Mesenchymal stem cell (in vitro differentiated cells and primary cell): ENCODE measurements around the gene GYG2.

Experiments
- DNase-seq: peaks from one replicate; pipeline ENCODE4 v3.0.0-alpha.2; 2013
- H2AFZ ChIP-seq: one replicate; pipeline ENCODE4 v1.6.1; 2013; ENCODE audit warnings: low read depth, mild to moderate bottlenecking, control low read depth, inconsistent platforms, low read length, moderate library complexity
- H2AK5ac ChIP-seq: 2 replicates; pipeline ENCODE4 v1.6.1; 2013; ENCODE audit warnings: low read length, moderate library complexity, mild to moderate bottlenecking, inconsistent platforms; ENCODE audit not compliant: severe bottlenecking
- H2BK120ac ChIP-seq: one replicate; pipeline ENCODE4 v1.6.1; 2013; ENCODE audit warnings: low read depth, mild to moderate bottlenecking, inconsistent platforms, low read length, moderate library complexity
- H2BK12ac ChIP-seq, 2 experiments: one replicate each; pipeline ENCODE4 v1.6.1; 2013; ENCODE audit warnings: inconsistent platforms in 2 of 2, low read length in 2 of 2, mild to moderate bottlenecking in 2 of 2, moderate library complexity in 2 of 2, control low read depth in 1 of 2
- H2BK15ac ChIP-seq: one replicate; pipeline ENCODE4 v1.6.1; 2013; ENCODE audit warnings: mild to moderate bottlenecking, low read depth, inconsistent platforms; ENCODE audit not compliant: poor library complexity, severe bottlenecking
- H2BK5ac ChIP-seq: 2 replicates; pipeline ENCODE4 v1.6.1; 2013; ENCODE audit warnings: low read depth, mild to moderate bottlenecking, low read length, control low read depth, inconsistent platforms; ENCODE audit not compliant: poor library complexity, severe bottlenecking
- H3K14ac ChIP-seq, 2 experiments: one replicate each; pipeline ENCODE4 v1.6.1; 2013; ENCODE audit warnings: inconsistent platforms in 2 of 2, low read length in 2 of 2, control low read depth in 1 of 2, mild to moderate bottlenecking in 1 of 2, moderate library complexity in 1 of 2
- H3K18ac ChIP-seq, 2 experiments: one replicate each; pipeline ENCODE4 v1.6.1; 2013; ENCODE audit warnings: inconsistent platforms in 2 of 2, low read length in 2 of 2, control low read depth in 1 of 2, low read depth in 1 of 2, mild to moderate bottlenecking in 1 of 2
- H3K23ac ChIP-seq, 2 experiments: one replicate each; pipeline ENCODE4 v1.6.1; 2013; ENCODE audit warnings: inconsistent platforms in 2 of 2, low read length in 2 of 2, mild to moderate bottlenecking in 2 of 2, moderate library complexity in 2 of 2, control low read depth in 1 of 2
- H3K27ac ChIP-seq: 2 replicates; pipeline ENCODE4 v1.5.1; 2013; ENCODE audit warnings: mild to moderate bottlenecking, moderate library complexity, low read length, control low read depth, inconsistent platforms; ENCODE audit not compliant: poor library complexity, severe bottlenecking
- H3K27me3 ChIP-seq, 2 experiments: 2 replicates each; pipeline versions ENCODE4 v1.6.1 to v1.7.0; 2013; ENCODE audit warnings: low read length in 2 of 2, mild to moderate bottlenecking in 2 of 2, moderate library complexity in 2 of 2, control low read depth in 1 of 2, inconsistent platforms in 1 of 2; ENCODE audit not compliant: control insufficient read depth in 1 of 2, insufficient read depth in 1 of 2
- H3K36me3 ChIP-seq, 2 experiments: 2 replicates each; pipeline versions ENCODE4 v1.6.1 to v1.7.0; 2013; ENCODE audit warnings: low read length in 2 of 2, control low read depth in 1 of 2, inconsistent platforms in 1 of 2, low read depth in 1 of 2, mild to moderate bottlenecking in 1 of 2; ENCODE audit not compliant: insufficient read depth in 2 of 2, control insufficient read depth in 1 of 2
- H3K4ac ChIP-seq, 2 experiments: one replicate each; pipeline ENCODE4 v1.6.1; 2013; ENCODE audit warnings: inconsistent platforms in 2 of 2, low read length in 2 of 2, mild to moderate bottlenecking in 2 of 2, moderate library complexity in 2 of 2, control low read depth in 1 of 2, low read depth in 1 of 2
- H3K4me1 ChIP-seq: 2 replicates; pipeline ENCODE4 v1.6.1; 2013; ENCODE audit warnings: low read depth, low read length, control low read depth; ENCODE audit not compliant: control insufficient read depth, insufficient read depth
- H3K4me2 ChIP-seq: 2 replicates; pipeline ENCODE4 v1.6.1; 2013; ENCODE audit warnings: low read length, mild to moderate bottlenecking, inconsistent platforms; ENCODE audit not compliant: poor library complexity, severe bottlenecking
- H3K4me3 ChIP-seq, 2 experiments: 2 replicates each; pipeline versions ENCODE4 v1.5.1 to v1.7.0; 2013; ENCODE audit warnings: low read length in 2 of 2, mild to moderate bottlenecking in 2 of 2, control low read depth in 1 of 2, low read depth in 1 of 2; ENCODE audit not compliant: insufficient read depth in 1 of 2
- H3K79me1 ChIP-seq: replicated peaks from 2 replicates; pipeline ENCODE4 v1.6.1; 2013; ENCODE audit warnings: mild to moderate bottlenecking, control low read depth, low read length, inconsistent platforms; ENCODE audit not compliant: poor library complexity, severe bottlenecking
- H3K9ac ChIP-seq: 2 replicates; pipeline ENCODE4 v1.7.0; 2013; ENCODE audit warnings: mild to moderate bottlenecking, low read length, moderate library complexity
- H3K9me3 ChIP-seq: 2 replicates; pipeline ENCODE4 v1.7.0; 2013; ENCODE audit warnings: mild to moderate bottlenecking, low read length; ENCODE audit not compliant: control insufficient read depth
- H4K8ac ChIP-seq: one replicate; pipeline ENCODE4 v1.6.1; 2013; ENCODE audit warnings: inconsistent platforms, mild to moderate bottlenecking, low read length, moderate library complexity
- H4K91ac ChIP-seq: one replicate; pipeline ENCODE4 v1.6.1; 2013; ENCODE audit warnings: mild to moderate bottlenecking, low read length, inconsistent platforms
- WGBS: methylation state at CpG from one replicate; pipeline ENCODE4 v1.1.7; 2013; ENCODE audit warnings: mixed read lengths; 5-methylcytosine and 5-hydroxymethylcytosine counted together

Gene GYG2

DNA sequence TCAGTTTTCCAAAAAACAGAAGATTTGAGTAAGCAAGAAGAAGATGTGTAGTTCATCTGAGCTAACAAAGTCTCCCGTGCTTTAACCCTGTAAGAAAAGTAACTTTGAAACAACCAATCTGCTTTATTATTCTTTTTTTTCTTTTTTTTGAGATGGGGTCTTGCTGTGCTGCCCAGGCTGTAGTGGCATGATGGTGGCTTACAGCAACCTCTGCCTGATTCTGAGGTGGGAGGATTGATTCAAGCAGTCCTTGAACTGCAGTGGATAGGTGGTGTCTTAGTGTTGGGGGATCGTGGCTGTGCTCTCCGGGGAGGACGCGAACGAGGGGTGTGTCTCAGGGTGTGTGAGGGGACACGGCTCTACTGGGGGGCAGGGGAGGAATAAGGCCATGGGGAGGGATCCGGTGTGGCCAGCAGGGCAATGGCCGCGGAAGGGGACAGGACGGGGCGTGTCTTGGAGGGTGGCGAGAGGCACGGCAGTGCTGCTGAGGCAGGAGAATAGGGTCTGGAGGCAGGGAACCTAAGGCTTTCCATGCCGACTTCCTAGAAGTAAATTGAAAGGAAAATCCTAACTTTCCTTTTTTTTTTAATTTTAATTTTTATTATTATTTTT, 98.0 kb downstream of the GYG2 start:
- Histone ChIP-seq H2BK5ac (no peak overlapping the region), H2AFZ (no peak overlapping the region), H3K18ac (peak overlapping the region in 1 of 2 experiments; percentile 70), H3K4me1 (peaks cover 1% of the 10 kb centered on the region), H3K23ac (no peak overlapping the region), H3K4me2 (no peak overlapping the region), H2AK5ac (no peak overlapping the region), H3K9me3 (peaks cover 11% of the 10 kb centered on the region), H3K9ac (no peak overlapping the region), H2BK15ac (no peak overlapping the region), H4K8ac (no peak overlapping the region), H2BK120ac (no peak overlapping the region), H3K4me3 (no peak overlapping the region), H3K14ac (no peak overlapping the region), H3K4ac (no peak overlapping the region), H3K27me3 (no peaks in the 10 kb centered on the region), H3K27ac (no peak overlapping the region), H2BK12ac (peak overlapping the region in 1 of 2 experiments; percentile 39), H4K91ac (peak overlapping the region; percentile 50), H3K79me1 (no peaks in the 10 kb centered on the region), H3K36me3 (peaks cover 0 to 1% of the 10 kb centered on the region in 2 experiments)
- 100% methylated on average over 7 of the region's 15 CpGs for WGBS
- no peak for DNase-seq

DNA sequence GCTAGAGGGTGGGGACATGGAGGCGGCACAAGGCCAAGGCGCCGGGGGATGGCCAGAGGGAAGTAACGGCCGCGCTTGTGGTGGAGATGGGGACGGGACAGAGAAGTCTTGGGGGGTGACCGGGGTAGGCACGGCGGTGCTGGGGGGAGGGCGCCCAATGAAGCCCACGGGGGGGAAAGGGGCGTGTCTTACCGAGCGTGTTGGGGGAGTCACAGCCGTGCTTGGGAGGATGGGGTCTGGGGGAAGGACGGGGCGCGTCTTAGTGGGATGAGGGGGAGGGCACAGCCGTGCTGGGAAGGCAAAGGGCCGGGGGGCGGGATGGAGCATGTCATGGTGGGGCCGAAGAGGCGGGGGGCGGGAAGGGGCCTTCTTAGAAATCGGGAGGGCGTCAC, 99.5 kb downstream of the GYG2 start:
- no peak for DNase-seq
- H4K91ac ChIP-seq = peak overlapping the region; percentile 90
- 3% methylated on average over 19 of the region's 27 CpGs for WGBS

DNA sequence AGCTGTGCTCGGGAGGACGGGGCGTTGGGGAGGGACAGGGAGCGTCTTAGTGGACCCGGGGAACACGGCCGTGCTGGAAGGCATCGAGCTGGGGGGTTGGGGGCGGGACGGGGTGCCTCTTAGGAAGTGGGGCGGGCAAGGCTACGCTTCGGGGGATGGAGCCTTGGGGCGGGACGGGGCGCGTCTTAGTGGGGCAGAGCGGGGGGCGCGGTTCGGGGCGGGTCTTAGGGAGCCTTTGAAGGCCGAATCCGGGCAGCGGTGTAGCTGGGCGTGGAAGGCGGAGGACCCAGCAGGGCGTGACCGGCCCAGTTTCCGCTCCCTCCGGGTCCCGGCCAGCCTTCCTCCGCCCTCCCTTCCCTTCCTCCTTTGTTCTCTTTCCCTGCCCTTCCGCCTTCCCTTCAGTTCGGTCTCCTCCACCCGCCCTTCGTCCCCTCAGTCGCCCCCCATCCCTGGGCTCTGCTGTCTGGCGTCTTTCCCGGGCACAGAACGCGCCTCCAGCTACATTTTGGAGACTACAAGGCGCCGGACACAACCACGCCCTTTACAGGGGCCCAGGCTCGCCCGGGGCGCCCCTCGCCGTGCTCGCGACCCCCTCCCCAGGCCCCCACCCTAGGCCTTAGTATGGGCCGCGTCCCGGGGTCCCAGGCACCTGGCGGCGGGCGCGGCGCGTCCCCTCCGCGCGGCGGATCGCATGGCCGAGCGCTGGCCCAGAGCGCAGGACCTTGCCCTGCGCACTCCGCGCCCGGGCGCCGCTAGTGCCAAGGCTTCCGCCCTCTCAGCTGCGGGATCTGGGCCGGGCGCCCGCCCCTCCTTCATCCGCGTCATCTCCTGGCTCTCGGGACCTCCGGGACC, 100.1 kb downstream of the GYG2 start, which contains the start of gene ARSD:
ARSD (minus strand) TSS at position 757 of the 852 bp plus-strand sequence; CDS start at position 693, 64 bp downstream.
- Histone ChIP-seq H3K9me3 (peaks cover 11% of the 10 kb centered on the region), H3K9ac (peak within 1 kb of the TSS; percentile 93), H3K79me1 (no peaks in the 10 kb centered on the region), H2BK5ac (peak within 1 kb of the TSS; percentile 70), H4K8ac (peak within 1 kb of the TSS; percentile 96), H3K14ac (peak within 1 kb of the TSS in 1 of 2 experiments; percentile 91), H4K91ac (peak within 1 kb of the TSS; percentile 98), H3K4me3 (peak within 1 kb of the TSS; percentile 71 to 85), H2AFZ (peak within 1 kb of the TSS; percentile 23), H2BK120ac (peak within 1 kb of the TSS; percentile 94), H3K27me3 (no peaks in the 10 kb centered on the region), H2AK5ac (peak within 1 kb of the TSS; percentile 86), H3K27ac (peak within 1 kb of the TSS; percentile 90), H3K4me2 (peak within 1 kb of the TSS; percentile 71), H3K4me1 (peaks cover 1% of the 10 kb centered on the region), H3K23ac (no peak within 1 kb of the TSS), H2BK15ac (no peak within 1 kb of the TSS), H3K4ac (peak within 1 kb of the TSS; percentile 91 to 98), H3K18ac (peak within 1 kb of the TSS; percentile 86 to 94), H2BK12ac (no peak within 1 kb of the TSS), H3K36me3 (no peaks in the 10 kb centered on the region)
- 0% methylated on average over 14 of the region's 84 CpGs for WGBS
- peak; percentile 89 for DNase-seq

More for the DNA sequence above, 99.5 kb downstream of the GYG2 start:
- Histone ChIP-seq H2BK5ac (peak overlapping the region; percentile 31), H3K4me3 (peak overlapping the region; percentile 56 to 85), H3K4ac (peak overlapping the region in 1 of 2 experiments; percentile 67), H2BK12ac (no peak overlapping the region), H2AFZ (peak overlapping the region; percentile 39), H3K4me2 (peak overlapping the region; percentile 56), H3K14ac (no peak overlapping the region), H3K23ac (no peak overlapping the region), H3K36me3 (no peaks in the 10 kb centered on the region), H3K27ac (peak overlapping the region; percentile 64), H4K8ac (peak overlapping the region; percentile 96), H2AK5ac (no peak overlapping the region), H3K79me1 (no peaks in the 10 kb centered on the region), H3K9ac (peak overlapping the region; percentile 74), H2BK120ac (peak overlapping the region; percentile 61), H2BK15ac (no peak overlapping the region), H3K18ac (peak overlapping the region; percentile 62 to 94), H3K9me3 (peaks cover 11% of the 10 kb centered on the region), H3K4me1 (peaks cover 1% of the 10 kb centered on the region), H3K27me3 (no peaks in the 10 kb centered on the region)

DNA sequence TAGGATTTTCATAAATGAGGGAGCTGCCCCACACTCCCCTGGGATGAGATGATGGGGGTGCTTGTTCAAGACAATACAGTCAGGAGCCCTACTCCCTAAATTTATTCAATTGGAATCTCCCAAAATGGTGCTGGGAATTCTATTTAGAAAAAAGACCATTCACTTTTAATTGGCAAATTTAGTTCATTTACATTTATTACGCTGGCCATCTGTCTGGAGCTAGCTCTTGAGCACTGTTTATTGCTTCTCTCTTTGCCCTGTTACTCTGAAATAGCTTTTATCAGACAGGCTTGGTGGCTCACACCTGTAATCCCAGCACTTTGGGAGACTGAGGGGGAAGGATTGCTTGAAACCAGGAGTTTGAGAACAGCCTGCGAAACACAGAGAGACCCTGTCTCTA, 102.4 kb downstream of the GYG2 start:
- H2AFZ ChIP-seq = no peak overlapping the region
- no peak overlapping the region for H4K8ac ChIP-seq
- H3K27me3 ChIP-seq = no peaks in the 10 kb centered on the region
- no peak for DNase-seq
- H3K18ac ChIP-seq = no peak overlapping the region
- H3K4me3 ChIP-seq = no peak overlapping the region
- H3K4me1 ChIP-seq = peaks cover 1% of the 10 kb centered on the region
- no peak overlapping the region for H2BK5ac ChIP-seq
- no peak overlapping the region for H3K9ac ChIP-seq
- no peak overlapping the region for H4K91ac ChIP-seq
- H3K27ac ChIP-seq = no peak overlapping the region
- H2BK120ac ChIP-seq = no peak overlapping the region
- no peak overlapping the region for H3K4me2 ChIP-seq
- H3K23ac ChIP-seq = no peak overlapping the region
- peaks cover 11% of the 10 kb centered on the region for H3K9me3 ChIP-seq
- H2BK12ac ChIP-seq = no peak overlapping the region
- H3K79me1 ChIP-seq = no peaks in the 10 kb centered on the region
- no peaks in the 10 kb centered on the region for H3K36me3 ChIP-seq
- no peak overlapping the region for H3K14ac ChIP-seq
- no peak overlapping the region for H2AK5ac ChIP-seq
- WGBS = 86% methylated on average over 1 of the region's 2 CpGs
- H2BK15ac ChIP-seq = no peak overlapping the region
- no peak overlapping the region for H3K4ac ChIP-seq
